ENCODE measurements around the gene METTL17.
"Not testable (repeated sequence)": the region's sequence is repeated elsewhere in the genome, so short reads cannot be mapped to it uniquely, and the experiment has no call there.

GRCh38 chr14:21009721-21010120, 19.9 kb downstream of the METTL17 start:
- not testable (repeated sequence) for TF ChIP-seq ZNF792 (CRISPR knock-in tag; IDR thresholded peaks at IDR 0.05); ZFX (CRISPR knock-in tag; IDR thresholded peaks at IDR 0.05; ENCODE audit: low read depth); ZFP41 (CRISPR knock-in tag; IDR thresholded peaks at IDR 0.05; ENCODE audit: borderline replicate concordance); POLR2A (IDR thresholded peaks at IDR 0.05; ENCODE audit: insufficient read depth in 1 of 2, low read depth in 2 of 2, low read length in 2 of 2)
- TF ChIP-seq, protein P1, sequence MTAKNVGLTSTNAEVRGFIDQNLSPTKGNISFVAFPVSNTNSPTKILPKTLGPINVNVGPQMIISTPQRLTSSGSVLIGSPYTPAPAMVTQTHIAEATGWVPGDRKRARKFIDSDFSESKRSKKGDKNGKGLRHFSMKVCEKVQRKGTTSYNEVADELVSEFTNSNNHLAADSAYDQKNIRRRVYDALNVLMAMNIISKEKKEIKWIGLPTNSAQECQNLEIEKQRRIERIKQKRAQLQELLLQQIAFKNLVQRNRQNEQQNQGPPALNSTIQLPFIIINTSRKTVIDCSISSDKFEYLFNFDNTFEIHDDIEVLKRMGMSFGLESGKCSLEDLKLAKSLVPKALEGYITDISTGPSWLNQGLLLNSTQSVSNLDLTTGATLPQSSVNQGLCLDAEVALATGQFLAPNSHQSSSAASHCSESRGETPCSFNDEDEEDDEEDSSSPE (CRISPR knock-in tag; IDR thresholded peaks at IDR 0.05) = not testable (repeated sequence)

Data from HepG2 (cell line).